GM12878 (cell line): ENCODE results near the gene FGD1. TPM values are rescaled to one million over a fixed set of nuclear protein-coding genes. Genes with fewer than 3 reads are reported as not detected.

ENCODE experiments used
- ATAC-seq: fragments of 200-7000 bp; cut with Tn5 transposase; 3 replicates; pipeline ENCODE4 v1.9.1; 2020; ENCODE audit warnings: mild to moderate bottlenecking, moderate library complexity
- BruUV-seq: library from RNA; stranded (reverse); fragments of 400-500 nt; replicated peaks from 2 replicates; lab custom pipeline; 2021; lab: Mats Ljungman, UMichigan
- CTCF ChIA-PET: fragments of 300-600 bp; sonication (Branson Sonifier 250); formaldehyde crosslinking; extraction: SDS; loops from one replicate; lab custom pipeline; 2021; ENCODE audit warnings: inconsistent platforms; lab: Yijun Ruan, JAX
- POLR2A ChIA-PET: fragments of 350-600 bp; formaldehyde crosslinking; extraction: SDS; loops from one replicate; lab custom pipeline; 2021; ENCODE audit warnings: inconsistent platforms; lab: Charles Lee
- RAD21 ChIA-PET: fragments of 300-600 bp; sonication (Branson Sonifier 250); formaldehyde crosslinking; loops from one replicate; lab custom pipeline; 2023; ENCODE audit warnings: antibody characterized with exemption; ENCODE audit not compliant: unreplicated experiment; lab: Charles Lee
- SMC1A ChIA-PET: fragments of 300-600 bp; sonication (Branson Sonifier 250); formaldehyde crosslinking; loops from one replicate; lab custom pipeline; 2023; ENCODE audit not compliant: unreplicated experiment, uncharacterized antibody; lab: Charles Lee
- DNase-seq: peaks from one replicate; pipeline ENCODE4 v3.0.0-alpha.2; 2011; ENCODE audit warnings: low read depth, low spot score
- FAIRE-seq: peaks from 3 replicates; lab custom pipeline; 2011; peaks lifted over from hg19 to GRCh38; lab: Jason Lieb, UNC
- H2AFZ ChIP-seq: 2 replicates; pipeline ENCODE4 v1.6.0; 2011; ENCODE audit warnings: low read depth, low read length, control low read depth; ENCODE audit not compliant: control insufficient read depth
- H3K27ac ChIP-seq: 2 replicates; pipeline ENCODE4 v1.5.1; 2011; ENCODE audit warnings: control low read depth; ENCODE audit not compliant: control insufficient read depth, insufficient read depth
- H3K27me3 ChIP-seq, 2 experiments: replicated peaks in 1 of 2; 2 replicates each; pipeline versions ENCODE4 v1.6.0 to v1.6.1; 2011; ENCODE audit warnings: low read length in 1 of 2; ENCODE audit not compliant: control insufficient read depth in 2 of 2, insufficient read depth in 2 of 2
- H3K36me3 ChIP-seq, 2 experiments: 2 replicates each; pipeline ENCODE4 v1.5.1; 2011; ENCODE audit warnings: low read length in 1 of 2; ENCODE audit not compliant: control insufficient read depth in 2 of 2, insufficient read depth in 2 of 2
- H3K4me1 ChIP-seq: 2 replicates; pipeline ENCODE4 v1.6.1; 2011; ENCODE audit warnings: mild to moderate bottlenecking, low read length, moderate library complexity, mixed read lengths; ENCODE audit not compliant: control insufficient read depth, insufficient read depth
- H3K4me2 ChIP-seq: 2 replicates; pipeline ENCODE4 v1.6.0; 2011; ENCODE audit warnings: control low read depth; ENCODE audit not compliant: control insufficient read depth, insufficient read depth
- H3K4me3 ChIP-seq: fragments of 200-600 bp; sonication (generic); 2 replicates; pipeline ENCODE4 v1.5.1; 2016
- H3K79me2 ChIP-seq: 2 replicates; pipeline ENCODE4 v1.6.0; 2011; ENCODE audit warnings: low read length; ENCODE audit not compliant: control insufficient read depth, insufficient read depth
- H3K9ac ChIP-seq: 2 replicates; pipeline ENCODE4 v1.8.0; 2011; ENCODE audit warnings: low read length, control low read depth, mixed read lengths; ENCODE audit not compliant: control insufficient read depth, insufficient read depth
- H3K9me3 ChIP-seq: replicated peaks from 3 replicates; pipeline ENCODE4 v1.5.1; 2011; ENCODE audit warnings: mild to moderate bottlenecking, low read length; ENCODE audit not compliant: control insufficient read depth, insufficient read depth
- H4K20me1 ChIP-seq: 2 replicates; pipeline ENCODE4 v1.6.0; 2011; ENCODE audit not compliant: control insufficient read depth, insufficient read depth
- EP300 ChIP-seq, 2 experiments: fragments of 150-350 bp in 1 of 2; IDR thresholded peaks; 2 replicates each; pipeline ENCODE4 v1.6.1; 2011 to 2012; ENCODE audit warnings: low read depth in 2 of 2, low read length in 2 of 2, borderline replicate concordance in 1 of 2, improper control_type of control experiment in 1 of 2, inconsistent platforms in 1 of 2; ENCODE audit not compliant: control insufficient read depth in 1 of 2
- HDAC6 ChIP-seq: fragments of 200-600 bp; sonication (generic); IDR thresholded peaks from one replicate; pipeline ENCODE4 v1.8.0; 2017; ENCODE audit warnings: antibody characterized with exemption; ENCODE audit not compliant: unreplicated experiment
- RBBP5 ChIP-seq: fragments of 200-600 bp; sonication (generic); conservative IDR thresholded peaks from 2 replicates; pipeline ENCODE4 v1.6.1; 2016
- SREBF2 ChIP-seq: IDR thresholded peaks from 2 replicates; pipeline ENCODE4 v1.6.1; 2012; ENCODE audit warnings: mild to moderate bottlenecking, low read length
- ZNF207 ChIP-seq: fragments of 450-650 bp; IDR thresholded peaks from 2 replicates; pipeline ENCODE4 v1.6.1; 2014; ENCODE audit warnings: antibody characterized with exemption, mild to moderate bottlenecking, borderline replicate concordance
- ZSCAN29 ChIP-seq: fragments of 450-650 bp; IDR thresholded peaks from 2 replicates; pipeline ENCODE4 v1.6.1; 2017; ENCODE audit warnings: mild to moderate bottlenecking, moderate library complexity
- WGBS: methylation state at CpG from one replicate; pipeline ENCODE4 v1.1.6; 2016; ENCODE audit warnings: low lambda C conversion rate; ENCODE audit not compliant: insufficient replicate concordance, insufficient coverage; ENCODE audit errors: missing lambda C conversion rate; 5-methylcytosine and 5-hydroxymethylcytosine counted together
- in situ Hi-C: fragments of 300-500 bp; cut with MboI; formaldehyde crosslinking; loops from 9 replicates; pipeline ENCODE4 v1.14.3; 2018; ENCODE audit warnings: mixed read lengths
- intact Hi-C: fragments of 100-400 bp; cut with micrococcal nuclease; formaldehyde crosslinking; loops from one replicate; pipeline ENCODE4 v1.14.2; 2022; ENCODE audit not compliant: unreplicated experiment
- polyA plus RNA-seq, 11 experiments: library from polyadenylated mRNA; depleted of rRNA in 4 of 11; unstranded in 6 of 11; stranded (reverse) in 5 of 11; fragments of >200 nt; fragmentation: Nextera tagmentation in 4 of 11; fragmentation: Illumina TruSeq in 1 of 11; extraction: Ambion mirVana in 4 of 11; extraction: Trizol in 1 of 11; gene quantifications; 1 replicate in 1 of 11; 2 replicates in 10 of 11; pipeline versions ENCODE4 v1.2.1 to v1.2.3, GENCODE V29; 2011 to 2016; ENCODE audit warnings: inconsistent platforms in 2 of 11, missing spikeins in 2 of 11, low read depth in 1 of 11
- total RNA-seq, 4 experiments: library from RNA; depleted of rRNA in 3 of 4; stranded (reverse); fragments of >200 nt in 3 of 4; fragmentation: Illumina TruSeq in 1 of 4; extraction: Trizol in 1 of 4; gene quantifications; 2 replicates each; pipeline versions ENCODE4 v1.2.1 to v1.2.3, GENCODE V29; 2013 to 2021
- TF ChIP-seq, protein P1 (sequence below): fragments of 150-350 bp; IDR thresholded peaks from 2 replicates; pipeline ENCODE4 v1.6.1; 2016; ENCODE audit warnings: low read depth, low read length

FGD1 gene
- total and polyA plus RNA-seq, 10 of the 15 experiments (the other 5 are each of a cell fraction or from before 2014, with no cell fraction given): 0.05 to 0.50 (median 0.45) TPM; not detected in 7

DNA sequence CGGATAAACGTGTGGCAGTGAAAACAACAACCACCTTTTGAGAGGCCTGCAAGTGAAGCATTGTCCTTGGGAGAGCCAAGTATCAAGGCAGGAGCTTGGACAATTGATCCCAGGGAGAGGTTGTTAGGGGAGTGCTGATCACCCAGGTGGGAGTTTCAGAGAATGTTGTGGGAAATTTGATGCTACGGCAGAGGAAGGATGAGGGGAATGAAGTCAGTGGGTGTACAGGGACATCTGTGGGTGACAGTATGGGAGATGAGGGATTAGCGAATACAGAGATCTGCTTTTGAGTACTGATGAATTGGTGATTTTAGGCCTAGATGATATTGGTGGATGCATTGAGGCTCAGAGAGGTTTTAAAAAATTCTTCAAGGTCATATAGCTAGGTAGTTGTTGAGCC, 38.2 kb upstream of the FGD1 start:
- no peaks in the 10 kb centered on the region for H3K9me3 ChIP-seq
- no peak for FAIRE-seq
- BruUV-seq: no TSS peak
- in situ Hi-C loops (no loop called here), intact Hi-C loops (no loop called here)
- H3K79me2 ChIP-seq: peaks cover 31% of the 10 kb centered on the region
- no peaks in the 10 kb centered on the region for H3K27me3 ChIP-seq
- TF ChIP-seq ZNF207: no peak
- no peak for TF ChIP-seq ZSCAN29
- no peak for TF ChIP-seq SREBF2
- TF ChIP-seq HDAC6: no peak
- TF ChIP-seq EP300 (IDR thresholded peaks at IDR 0.05; ENCODE audit: borderline replicate concordance in 1 of 2, control insufficient read depth in 1 of 2, low read depth in 2 of 2, low read length in 2 of 2): no peak
- TF ChIP-seq RBBP5: no peak
- TF ChIP-seq, protein P1, sequence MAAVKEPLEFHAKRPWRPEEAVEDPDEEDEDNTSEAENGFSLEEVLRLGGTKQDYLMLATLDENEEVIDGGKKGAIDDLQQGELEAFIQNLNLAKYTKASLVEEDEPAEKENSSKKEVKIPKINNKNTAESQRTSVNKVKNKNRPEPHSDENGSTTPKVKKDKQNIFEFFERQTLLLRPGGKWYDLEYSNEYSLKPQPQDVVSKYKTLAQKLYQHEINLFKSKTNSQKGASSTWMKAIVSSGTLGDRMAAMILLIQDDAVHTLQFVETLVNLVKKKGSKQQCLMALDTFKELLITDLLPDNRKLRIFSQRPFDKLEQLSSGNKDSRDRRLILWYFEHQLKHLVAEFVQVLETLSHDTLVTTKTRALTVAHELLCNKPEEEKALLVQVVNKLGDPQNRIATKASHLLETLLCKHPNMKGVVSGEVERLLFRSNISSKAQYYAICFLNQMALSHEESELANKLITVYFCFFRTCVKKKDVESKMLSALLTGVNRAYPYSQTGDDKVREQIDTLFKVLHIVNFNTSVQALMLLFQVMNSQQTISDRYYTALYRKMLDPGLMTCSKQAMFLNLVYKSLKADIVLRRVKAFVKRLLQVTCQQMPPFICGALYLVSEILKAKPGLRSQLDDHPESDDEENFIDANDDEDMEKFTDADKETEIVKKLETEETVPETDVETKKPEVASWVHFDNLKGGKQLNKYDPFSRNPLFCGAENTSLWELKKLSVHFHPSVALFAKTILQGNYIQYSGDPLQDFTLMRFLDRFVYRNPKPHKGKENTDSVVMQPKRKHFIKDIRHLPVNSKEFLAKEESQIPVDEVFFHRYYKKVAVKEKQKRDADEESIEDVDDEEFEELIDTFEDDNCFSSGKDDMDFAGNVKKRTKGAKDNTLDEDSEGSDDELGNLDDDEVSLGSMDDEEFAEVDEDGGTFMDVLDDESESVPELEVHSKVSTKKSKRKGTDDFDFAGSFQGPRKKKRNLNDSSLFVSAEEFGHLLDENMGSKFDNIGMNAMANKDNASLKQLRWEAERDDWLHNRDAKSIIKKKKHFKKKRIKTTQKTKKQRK: no peak
- 92% methylated on average over 4 of the region's 4 CpGs for WGBS
- H3K27ac ChIP-seq: no peak overlapping the region
- SMC1A ChIA-PET: interaction anchor here (0.6 kb wide), 1 partner anchor 19 kb away, joined by 3 read pairs; no protein-coding TSS in a partner anchor
- no peak overlapping the region for H3K4me2 ChIP-seq
- CTCF ChIA-PET: interaction anchor here (0.7 kb wide), 1 partner anchor 17 kb away, joined by 3 read pairs; no protein-coding TSS in a partner anchor
- H3K4me3 ChIP-seq: no peak overlapping the region
- H3K4me1 ChIP-seq: no peaks in the 10 kb centered on the region
- no peak for DNase-seq
- no peaks in the 10 kb centered on the region for H4K20me1 ChIP-seq
- peaks cover 0 to 6% of the 10 kb centered on the region in 2 experiments for H3K36me3 ChIP-seq
- RAD21 ChIA-PET: no interaction called here
- no peak overlapping the region; the same call in 1 of the 2 replicates for H3K9ac ChIP-seq
- POLR2A ChIA-PET: no interaction called here
- H2AFZ ChIP-seq: no peak overlapping the region
- ATAC-seq: no peak
